ENCODE data around the gene DNAJC15. TPM values are rescaled to one million over a fixed set of nuclear protein-coding genes. Genes with fewer than 3 reads are reported as not detected.

DNAJC15 gene
- total and polyA plus RNA-seq, 2 donors (not counting 3 experiments of a cell fraction or from before 2014, with no cell fraction given) = 21.8 to 40.8 TPM

DNA sequence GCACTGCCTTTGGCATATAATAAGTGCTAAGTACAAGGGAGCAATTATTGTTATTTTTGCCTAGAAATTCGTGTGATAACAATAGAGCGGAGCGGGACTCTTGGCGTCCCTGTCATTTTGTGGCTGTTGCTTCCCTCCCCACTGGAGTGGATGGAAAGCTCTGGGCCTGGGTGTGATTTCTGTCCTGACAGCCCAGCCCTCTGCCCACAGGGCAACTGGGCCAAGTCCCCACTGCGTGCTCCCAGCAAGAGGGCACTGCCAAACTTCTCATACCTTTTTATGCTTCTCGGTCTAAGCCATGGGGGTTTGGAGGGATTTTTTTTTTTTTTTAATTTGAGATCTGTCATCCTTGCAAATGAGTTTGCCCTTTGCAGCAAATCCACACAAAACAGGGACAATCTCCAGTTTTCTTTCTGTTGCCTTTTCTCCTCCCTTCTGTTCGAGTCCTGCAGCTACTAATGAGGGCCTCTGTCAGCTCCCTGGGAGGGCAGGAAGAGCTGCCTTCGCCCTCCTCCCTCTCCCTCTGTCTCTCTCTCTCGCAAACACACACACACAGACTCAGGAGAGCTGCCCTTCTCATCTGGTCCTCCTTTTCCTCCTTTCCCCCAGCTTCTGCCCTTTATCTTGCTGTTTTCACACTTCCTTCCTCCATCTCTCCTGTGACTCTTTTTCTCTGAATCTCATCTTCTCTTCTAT lies 103.9 kb downstream of the DNAJC15 start:
- dilution Hi-C loops (cut with MboI; ENCODE audit: extremely low pct_ligation_motif_present, low sequenced_read_pairs) = no loop called here
- CTCF ChIA-PET = no interaction called here
- Histone ChIP-seq H3K36me3 (ENCODE audit: control insufficient read depth in 2 of 2, extremely low read depth in 1 of 2, insufficient read depth in 2 of 2, low read length in 2 of 2) (no peaks in the 10 kb centered on the region), H3K9ac (replicated peaks; ENCODE audit: extremely low read depth, insufficient read depth, low read length) (no peak overlapping the region), H3K4me2 (ENCODE audit: insufficient read depth, low read length) (no peak overlapping the region), H3K4me3 (replicated peaks in 1 of 3; ENCODE audit: insufficient read depth in 1 of 3, low read depth in 1 of 3, low read length in 3 of 3) (no peak overlapping the region), H2AFZ (ENCODE audit: low read depth, low read length) (no peak overlapping the region), H3K27me3 (ENCODE audit: control insufficient read depth in 2 of 2, insufficient read depth in 2 of 2, low read length in 2 of 2) (peaks cover 0 to 5% of the 10 kb centered on the region in 2 experiments), H4K20me1 (replicated peaks; ENCODE audit: control insufficient read depth, extremely low read depth, insufficient read depth, low read length) (no peaks in the 10 kb centered on the region), H3K4me1 (ENCODE audit: control insufficient read depth, extremely low read depth, insufficient read depth, low read length) (no peaks in the 10 kb centered on the region), H3K9me1 (replicated peaks; ENCODE audit: control insufficient read depth, extremely low read depth, insufficient read depth, low read length) (no peaks in the 10 kb centered on the region), H3K27ac (ENCODE audit: insufficient read depth, low read depth, low read length) (no peak overlapping the region), H3K9me3 (replicated peaks; ENCODE audit: control insufficient read depth, insufficient read depth, low read length) (no peaks in the 10 kb centered on the region), H3K79me2 (ENCODE audit: control insufficient read depth, insufficient read depth, low read length) (no peaks in the 10 kb centered on the region)
- no peak for DNase-seq (ENCODE audit: low read depth, low spot score)
- no peak for TF ChIP-seq EZH2 (IDR thresholded peaks at IDR 0.05; ENCODE audit: borderline replicate concordance, low read depth, low read length, severe bottlenecking)
- no peak for TF ChIP-seq JUN (IDR thresholded peaks at IDR 0.05; ENCODE audit: borderline replicate concordance, insufficient read depth, insufficient read length, low read depth)
- no peak for TF ChIP-seq GATA2 (IDR thresholded peaks at IDR 0.05; ENCODE audit: insufficient read depth, insufficient read length, low read depth, low read length)
- TF ChIP-seq MAX (IDR thresholded peaks at IDR 0.05; ENCODE audit: insufficient read depth, insufficient read length) = no peak
- no peak for TF ChIP-seq POLR2AphosphoS5 (IDR thresholded peaks at IDR 0.05; ENCODE audit: insufficient read depth, low read depth, low read length)
- no peak for TF ChIP-seq CTCF (IDR thresholded peaks at IDR 0.05; ENCODE audit: extremely low read depth in 1 of 2, insufficient read depth in 1 of 2, low read depth in 1 of 2, low read length in 2 of 2)
- TF ChIP-seq FOS (IDR thresholded peaks at IDR 0.05; ENCODE audit: borderline replicate concordance, insufficient read depth, low read length) = no peak
- TF ChIP-seq POLR2A (IDR thresholded peaks at IDR 0.05; ENCODE audit: low read depth, low read length) = no peak
- TF ChIP-seq MYC (IDR thresholded peaks at IDR 0.05; ENCODE audit: low read depth, low read length) = no peak
- intact Hi-C loops (cut with micrococcal nuclease) = no loop called here
- POLR2A ChIA-PET = no interaction called here
- no peak for FAIRE-seq
- no TSS peak for BruUV-seq (replicated peaks)
